GM06990 (cell line): ENCODE measurements around the gene C16orf74.

Experiments
- DNase-seq: peaks from one replicate; pipeline ENCODE4 v3.0.0-alpha.2; 2011; ENCODE audit not compliant: insufficient read length; ENCODE audit errors: extremely low read depth
- H3K27me3 ChIP-seq: replicated peaks from 2 replicates; pipeline ENCODE4 v1.6.0; 2011; ENCODE audit warnings: low read length; ENCODE audit not compliant: control insufficient read depth, insufficient read depth
- H3K36me3 ChIP-seq: 2 replicates; pipeline ENCODE4 v1.5.1; 2011; ENCODE audit warnings: low read length; ENCODE audit not compliant: control insufficient read depth, insufficient read depth
- H3K4me3 ChIP-seq: replicated peaks from 2 replicates; pipeline ENCODE4 v1.5.1; 2011; ENCODE audit warnings: low read depth, mild to moderate bottlenecking, control low read depth, low read length
- CTCF ChIP-seq: IDR thresholded peaks from 2 replicates; pipeline ENCODE4 v1.5.1; 2011; ENCODE audit warnings: low read length, control low read depth, mild to moderate bottlenecking, inconsistent platforms; ENCODE audit not compliant: insufficient read depth, poor library complexity, severe bottlenecking

The C16orf74 gene

DNA sequence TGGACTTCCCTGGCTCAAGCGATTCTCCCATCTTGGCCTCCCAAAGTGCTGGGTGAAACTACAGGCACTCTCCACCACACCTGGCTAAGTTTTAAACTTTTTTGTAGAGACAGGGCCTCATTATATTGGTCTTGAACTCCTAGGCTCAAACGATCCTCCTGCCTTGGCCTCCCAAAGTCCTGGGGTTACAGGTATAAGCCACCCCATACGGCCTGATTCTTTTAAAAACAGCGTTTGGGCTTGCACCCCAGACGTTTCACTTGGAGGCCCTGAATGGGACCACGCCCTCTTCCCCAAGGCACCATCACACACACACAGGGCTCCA lies 32.8 kb downstream of the C16orf74 start:
- DNase-seq, result no peak
- Histone ChIP-seq H3K27me3 (no peaks in the 10 kb centered on the region), H3K36me3 (no peaks in the 10 kb centered on the region; the same call in 1 of the 2 replicates), H3K4me3 (no peak overlapping the region)
- no peak for TF ChIP-seq CTCF

DNA sequence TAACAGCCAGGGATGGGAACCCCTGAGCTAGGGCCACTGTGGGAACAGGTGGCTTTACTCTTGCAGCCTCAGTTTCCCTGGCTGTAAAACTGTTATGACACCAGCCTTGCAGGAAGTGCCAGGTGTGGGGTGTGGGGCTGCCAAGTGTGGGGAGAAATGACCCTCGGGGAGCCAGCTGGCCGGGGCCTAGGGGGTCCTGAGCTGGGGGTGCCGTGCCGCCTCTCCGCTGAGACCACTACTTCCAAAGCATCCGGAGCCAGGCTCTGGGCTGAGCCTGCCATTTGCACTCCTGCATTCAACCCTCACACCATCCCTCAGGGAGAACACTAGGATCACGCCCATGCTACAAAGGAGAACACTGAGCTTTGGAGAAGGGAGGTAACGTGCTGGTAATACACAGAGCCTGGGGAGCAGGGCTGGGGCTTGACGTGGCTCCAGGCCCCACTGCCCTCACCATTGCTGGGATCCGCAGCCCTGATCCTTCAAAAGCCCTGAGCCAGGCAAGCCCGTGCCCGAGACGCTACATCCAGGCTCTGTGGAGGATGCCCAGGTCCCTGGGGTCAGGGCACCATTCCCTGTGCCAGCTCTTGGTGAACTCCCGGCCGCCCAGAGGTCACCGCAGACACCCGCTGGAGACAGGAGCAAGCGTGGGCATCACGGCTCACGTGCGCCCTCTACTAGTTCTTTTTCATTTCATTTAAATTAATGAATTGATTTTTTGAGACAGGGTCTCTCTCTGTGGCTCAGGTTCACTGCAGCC lies 33.3 kb downstream of the C16orf74 start:
- H3K36me3 ChIP-seq, result no peaks in the 10 kb centered on the region; the same call in 1 of the 2 replicates
- peak; percentile 40 for DNase-seq
- peak; percentile 70 for TF ChIP-seq CTCF
- no peaks in the 10 kb centered on the region for H3K27me3 ChIP-seq
- H3K4me3 ChIP-seq, result no peak overlapping the region

- no peak for DNase-seq
- H3K4me3 ChIP-seq, result no peak overlapping the region
- no peaks in the 10 kb centered on the region for H3K27me3 ChIP-seq
- no peak for TF ChIP-seq CTCF
- no peaks in the 10 kb centered on the region; the same call in 1 of the 2 replicates for H3K36me3 ChIP-seq
These were observed 34.2 kb downstream of the C16orf74 start for GRCh38 chr16:85716680-85717038.

DNA sequence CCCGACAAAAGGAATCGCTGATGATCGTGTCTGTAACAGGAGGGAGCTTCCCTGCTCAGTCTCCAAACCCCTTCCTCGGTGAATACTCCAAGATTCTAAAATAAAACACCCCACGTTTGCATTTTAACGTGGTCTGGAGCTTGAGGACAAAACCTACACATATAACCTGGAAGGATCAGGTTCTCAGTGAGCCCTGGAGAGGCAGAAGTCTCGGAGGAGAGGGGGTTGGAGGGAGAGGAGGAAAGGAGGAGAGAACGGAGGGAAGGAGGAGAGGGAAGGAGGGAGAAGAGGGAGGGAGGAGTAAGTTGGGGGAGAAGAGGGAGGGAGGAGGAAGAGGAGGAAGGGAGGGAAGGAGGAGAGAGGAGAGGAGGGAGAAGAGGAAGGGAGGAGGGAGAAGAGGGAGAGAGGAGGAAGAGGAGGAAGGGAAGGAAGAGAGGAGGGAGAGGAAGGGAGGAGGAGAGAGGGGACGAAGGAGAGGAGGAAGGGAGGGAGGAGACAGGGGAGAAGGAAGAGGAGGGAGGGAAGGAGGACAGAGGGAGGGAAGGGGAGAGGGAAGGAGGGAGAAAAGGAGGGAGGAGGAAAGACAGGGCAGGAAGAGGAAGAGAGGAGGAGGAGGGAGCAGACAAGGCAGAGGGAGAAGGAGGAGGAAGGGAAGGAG lies 34.7 kb downstream of the C16orf74 start:
- no peaks in the 10 kb centered on the region; the same call in 1 of the 2 replicates for H3K36me3 ChIP-seq
- no peak overlapping the region for H3K4me3 ChIP-seq
- TF ChIP-seq CTCF, result no peak
- DNase-seq, result no peak
- H3K27me3 ChIP-seq, result no peaks in the 10 kb centered on the region

- DNase-seq, result no peak
- no peak overlapping the region for H3K4me3 ChIP-seq
- no peak for TF ChIP-seq CTCF
These were observed 35.5 kb downstream of the C16orf74 start for GRCh38 chr16:85715169-85716021.

More at GRCh38 chr16:85715169-85716021, 35.5 kb downstream of the C16orf74 start:
- Histone ChIP-seq H3K36me3 (no peaks in the 10 kb centered on the region; the same call in none of the 2 replicates), H3K27me3 (no peaks in the 10 kb centered on the region)
